ENCODE measurements around the gene LINC01488. TPM values are rescaled to one million over a fixed set of nuclear protein-coding genes. Genes with fewer than 3 reads are reported as not detected.

The LINC01488 gene
- total and polyA plus RNA-seq, 9 of the 15 experiments (the other 6 are each of a cell fraction or from before 2014, with no cell fraction given): not detected

GRCh38 chr11:69470301-69470700, 11.2 kb upstream of the LINC01488 start:
- FAIRE-seq (no peak), DNase-seq (ENCODE audit: extremely low read depth in 1 of 4, low spot score in 3 of 4) (no peak), ATAC-seq (no peak)
- H3K9me1 ChIP-seq (ENCODE audit: control insufficient read depth, insufficient read depth, low read length): no peaks in the 10 kb centered on the region
- in situ Hi-C loops (cut with MboI): no loop called here
- no peak overlapping the region for H3K4me2 ChIP-seq (ENCODE audit: insufficient read depth, low read length)
- H3K9me3 ChIP-seq (replicated peaks; ENCODE audit: control insufficient read depth, insufficient read depth, low read depth, low read length): no peaks in the 10 kb centered on the region
- no peak overlapping the region for H3K4me3 ChIP-seq
- no peak overlapping the region for H3K27ac ChIP-seq (ENCODE audit: extremely low read depth, low read depth, low read length)
- no peaks in the 10 kb centered on the region; the same call in 1 of the 2 replicates for H4K20me1 ChIP-seq (replicated peaks; ENCODE audit: control insufficient read depth, insufficient read depth, low read length)
- H3K36me3 ChIP-seq (ENCODE audit: control insufficient read depth, insufficient read depth, low read length): no peaks in the 10 kb centered on the region
- H3K4me1 ChIP-seq (replicated peaks in 1 of 2; ENCODE audit: control insufficient read depth in 2 of 2, insufficient read depth in 2 of 2, low read length in 2 of 2): peaks cover 20 to 31% of the 10 kb centered on the region in 2 experiments
- no peaks in the 10 kb centered on the region for H3K79me2 ChIP-seq (ENCODE audit: control insufficient read depth, insufficient read depth, low read length)
- BruUV-seq (replicated peaks): no TSS peak
- CTCF ChIA-PET (ENCODE audit: low intra/inter-chr PET ratio): no interaction called here
- intact Hi-C loops (cut with micrococcal nuclease): no loop called here
- H3K9ac ChIP-seq (ENCODE audit: insufficient read depth in 1 of 2, low read depth in 2 of 2, low read length in 2 of 2): no peak overlapping the region
- 0 out of 5 replicates have a peak, but pooled peaks cover 0 to 10% of the 10 kb centered on the region in 2 experiments for H3K27me3 ChIP-seq (ENCODE audit: control insufficient read depth in 2 of 2, insufficient read depth in 2 of 2, low read length in 2 of 2)
- TF ChIP-seq YY1 (IDR thresholded peaks at IDR 0.05; ENCODE audit: borderline replicate concordance in 1 of 3, control insufficient read depth in 1 of 3, extremely low read depth in 1 of 3, insufficient read depth in 3 of 3, insufficient read length in 1 of 3, insufficient replicate concordance in 2 of 3, low read depth in 1 of 3, low read length in 2 of 3) (no peak), NBN (IDR thresholded peaks at IDR 0.05; ENCODE audit: low read depth) (no peak), ZNF436 (CRISPR knock-in tag; IDR thresholded peaks at IDR 0.05) (no peak), POLR2AphosphoS5 (IDR thresholded peaks at IDR 0.05; ENCODE audit: control insufficient read depth, insufficient read depth, low read depth, low read length) (no peak)
- POLR2A ChIA-PET: interaction anchor here (0.8 to 1.3 kb wide), 2 partner anchors 11 to 23 kb away, joined by 3 to 4 read pairs; no protein-coding TSS in a partner anchor
- no peak overlapping the region for H2AFZ ChIP-seq (ENCODE audit: low read depth, low read length)
- WGBS (ENCODE audit: insufficient coverage, low coverage, missing lambda C conversion rate): 72% methylated on average over 9 of the region's 9 CpGs

All from K562 (cell line).